Measurements from ENCODE around the gene PDE12. TPM values are rescaled to one million over a fixed set of nuclear protein-coding genes. Genes with fewer than 3 reads are reported as not detected.
A peak's percentile ranks its signal among the peaks of the same experiment; 100 is the strongest.

The PDE12 gene
- total RNA-seq, 4 donors from 2014 or later, result 13.6 to 33.4 (median 28.7) TPM

DNA sequence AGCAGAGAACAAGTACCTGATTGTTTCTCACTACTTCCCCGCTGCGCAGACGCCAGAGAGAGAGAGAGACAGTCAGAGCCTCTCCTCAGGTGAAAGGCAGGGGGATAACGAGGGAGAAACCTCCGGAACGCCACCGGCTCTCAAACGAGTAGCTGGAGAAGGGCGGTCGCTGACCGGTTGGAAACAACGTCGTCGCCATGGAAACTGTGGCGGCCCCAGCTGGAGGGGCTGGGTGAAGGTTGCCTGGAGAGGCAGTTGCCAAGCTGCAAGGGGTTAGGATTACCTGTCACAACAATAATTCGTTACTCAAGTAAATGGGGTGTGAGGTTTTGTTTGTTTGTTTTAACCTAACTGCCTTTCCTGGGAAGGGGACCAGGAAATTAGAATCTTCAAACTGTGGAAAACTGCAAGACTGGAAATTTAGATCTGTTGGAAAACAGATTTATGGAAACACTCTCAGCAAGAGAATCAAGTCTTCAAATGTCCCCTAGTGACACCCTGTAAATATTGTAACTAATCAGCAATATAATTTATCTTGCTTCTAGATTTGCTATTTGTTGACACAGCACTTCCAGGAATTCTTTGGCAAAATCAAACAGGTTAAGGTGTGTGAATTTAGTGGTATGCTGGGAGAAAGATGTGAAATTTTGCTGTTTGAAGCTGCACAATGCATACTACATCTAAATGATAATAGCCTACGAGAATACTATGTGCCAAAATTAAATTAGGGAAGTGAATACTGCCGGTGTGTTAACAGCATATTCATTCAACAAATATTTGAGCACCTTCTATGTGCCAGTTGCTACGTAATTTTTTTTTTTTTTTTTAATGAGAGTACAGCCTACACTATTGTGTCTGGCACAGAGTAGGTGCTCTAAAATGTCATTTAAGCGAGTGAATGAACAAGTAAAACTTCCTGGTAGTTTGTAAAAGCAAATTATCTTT lies 11.6 kb upstream of the PDE12 start, which contains the start of gene DNAH12:
TSS of gene DNAH12 (minus strand) at position 164 of the 945 bp plus-strand sequence. CDS start 1,474 bp downstream, outside the sequence.
- 8 to 12% methylated on average over 20 of the region's 20 CpGs for WGBS, 2 donors
- H3K4me3 ChIP-seq (replicated peaks in 1 of 3), result peak within 1 kb of the TSS in 2 of 3 donors; percentile 14 to 28
- TF ChIP-seq CTCF (IDR thresholded peaks at IDR 0.05) (no peak), POLR2A (IDR thresholded peaks at IDR 0.05) (no peak)
- H3K27me3 ChIP-seq, result no peaks in the 10 kb centered on the region
- peak; percentile 82 to 86 for DNase-seq
- H3K27ac ChIP-seq, result peak within 1 kb of the TSS in 2 of 3 donors; percentile 36 to 37
- peaks cover 5 to 10% of the 10 kb centered on the region in 2 donors for H3K4me1 ChIP-seq
- H3K36me3 ChIP-seq, result no peaks in the 10 kb centered on the region
- no peaks in the 10 kb centered on the region for H3K9me3 ChIP-seq
- intact Hi-C loops (cut with DNase I), result no loop called here

- intact Hi-C loops (cut with DNase I), result no loop called here
- Histone ChIP-seq H3K9me3 (no peaks in the 10 kb centered on the region), H3K4me3 (replicated peaks in 1 of 3) (no peak overlapping the region), H3K27me3 (no peaks in the 10 kb centered on the region), H3K27ac (no peak overlapping the region), H3K4me1 (peaks cover 5 to 10% of the 10 kb centered on the region in 2 donors), H3K36me3 (no peaks in the 10 kb centered on the region)
- no peak for DNase-seq
- TF ChIP-seq CTCF (IDR thresholded peaks at IDR 0.05) (no peak), POLR2A (IDR thresholded peaks at IDR 0.05) (no peak)
- 76 to 86% methylated on average over 7 of the region's 7 CpGs for WGBS, 2 donors
These were observed 10.3 kb upstream of the PDE12 start for GRCh38 chr3:57545636-57546268.

GRCh38 chr3:57546616-57547015 lies 9.5 kb upstream of the PDE12 start:
- Histone ChIP-seq H3K9me3 (no peaks in the 10 kb centered on the region), H3K27me3 (no peaks in the 10 kb centered on the region), H3K27ac (no peak overlapping the region), H3K4me1 (peaks cover 5 to 10% of the 10 kb centered on the region in 2 donors), H3K36me3 (no peaks in the 10 kb centered on the region), H3K4me3 (replicated peaks in 1 of 3) (no peak overlapping the region)
- no peak for TF ChIP-seq POLR2A (IDR thresholded peaks at IDR 0.05)
- no peak for TF ChIP-seq CTCF (IDR thresholded peaks at IDR 0.05)
- intact Hi-C loops (cut with DNase I), result no loop called here
- DNase-seq, result no peak
- 92% methylated on average over 1 of the region's 1 CpG for WGBS, 2 donors

DNA sequence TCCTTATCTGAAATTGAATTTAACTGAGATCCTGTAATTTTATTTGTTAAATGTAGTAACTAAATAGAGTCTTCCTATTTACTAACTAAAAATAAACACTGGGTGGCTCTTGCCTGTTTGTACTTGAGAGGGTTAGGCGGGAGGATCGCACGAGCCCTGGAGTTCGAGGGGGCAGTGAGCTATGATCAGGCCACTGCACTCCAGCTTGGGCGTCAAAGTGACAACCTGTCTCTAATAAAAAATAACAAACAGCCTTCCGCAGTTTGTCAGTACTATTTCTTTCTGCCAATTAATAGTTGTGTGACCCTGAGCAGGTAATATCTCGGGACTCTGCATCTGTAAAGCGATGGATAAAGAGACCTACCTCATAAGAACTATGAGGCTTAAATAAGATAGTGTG lies 768 bp upstream of the PDE12 start:
- 26 to 34% methylated on average over 8 of the region's 8 CpGs for WGBS, 2 donors
- peak in 1 of 2 donors; percentile 24 for DNase-seq
- TF ChIP-seq POLR2A (IDR thresholded peaks at IDR 0.05) (no peak), CTCF (IDR thresholded peaks at IDR 0.05) (no peak)
- Histone ChIP-seq H3K4me3 (replicated peaks in 1 of 3) (peak overlapping the region; percentile 38 to 67 (median 52)), H3K27ac (peak overlapping the region; percentile 83 to 98 (median 89)), H3K9me3 (no peaks in the 10 kb centered on the region), H3K27me3 (no peaks in the 10 kb centered on the region), H3K36me3 (no peaks in the 10 kb centered on the region), H3K4me1 (peaks cover 19 to 25% of the 10 kb centered on the region in 2 donors)
- intact Hi-C loops (cut with DNase I), result loop anchor here (10.0 kb wide), 1 partner anchor 199 kb away; the partner anchor contains the start of gene SLMAP

All from thyroid gland (tissue), 4 donors.